Measurements from ENCODE around the gene FILIP1.

FILIP1 gene

GRCh38 chr6:75329703-75330102 lies 163.9 kb downstream of the FILIP1 start:
- FAIRE-seq = no peak

- FAIRE-seq = no peak
Measured at GRCh38 chr6:75327807-75328206, 165.8 kb downstream of the FILIP1 start.

DNA sequence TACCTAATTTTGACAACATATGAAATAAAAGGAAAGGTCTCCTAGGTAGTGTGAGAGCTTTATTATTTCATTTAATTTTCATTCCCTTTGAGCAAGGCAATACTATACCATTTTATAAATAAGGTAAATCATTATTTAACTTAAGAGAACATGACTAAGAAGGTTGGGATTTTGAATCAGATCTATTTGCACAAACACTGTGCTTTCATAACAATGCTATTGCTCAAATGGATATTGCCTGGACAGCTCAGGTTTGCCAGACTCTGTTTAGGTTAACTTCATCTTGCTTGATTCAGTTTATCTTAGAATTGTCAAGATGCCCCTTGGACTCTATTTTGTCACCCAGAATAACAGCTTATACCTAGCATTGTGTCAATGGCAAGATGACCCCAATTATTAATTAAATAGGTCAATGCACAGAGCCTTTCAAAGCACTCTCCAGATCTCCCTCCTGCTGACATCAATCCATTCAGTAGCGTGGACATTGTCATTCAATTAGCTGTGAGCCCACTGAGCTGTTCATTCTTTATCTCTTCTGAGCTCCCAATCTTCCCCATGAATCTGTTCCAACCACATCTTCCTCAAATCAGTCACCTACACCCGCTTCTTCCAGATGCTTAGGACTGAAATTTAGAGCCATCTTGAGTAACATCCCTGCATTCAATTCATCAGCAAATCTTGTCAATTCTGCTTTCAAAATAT lies 166.9 kb downstream of the FILIP1 start:
- no peak for FAIRE-seq

- FAIRE-seq = no peak
Measured at GRCh38 chr6:75318900-75319299, 174.7 kb downstream of the FILIP1 start.

GRCh38 chr6:75317503-75318206 lies 175.9 kb downstream of the FILIP1 start:
- FAIRE-seq = no peak

- FAIRE-seq = no peak
Measured at GRCh38 chr6:75315978-75316377, 177.6 kb downstream of the FILIP1 start.

GRCh38 chr6:75308250-75308988 lies 185.2 kb downstream of the FILIP1 start:
- FAIRE-seq = no peak

DNA sequence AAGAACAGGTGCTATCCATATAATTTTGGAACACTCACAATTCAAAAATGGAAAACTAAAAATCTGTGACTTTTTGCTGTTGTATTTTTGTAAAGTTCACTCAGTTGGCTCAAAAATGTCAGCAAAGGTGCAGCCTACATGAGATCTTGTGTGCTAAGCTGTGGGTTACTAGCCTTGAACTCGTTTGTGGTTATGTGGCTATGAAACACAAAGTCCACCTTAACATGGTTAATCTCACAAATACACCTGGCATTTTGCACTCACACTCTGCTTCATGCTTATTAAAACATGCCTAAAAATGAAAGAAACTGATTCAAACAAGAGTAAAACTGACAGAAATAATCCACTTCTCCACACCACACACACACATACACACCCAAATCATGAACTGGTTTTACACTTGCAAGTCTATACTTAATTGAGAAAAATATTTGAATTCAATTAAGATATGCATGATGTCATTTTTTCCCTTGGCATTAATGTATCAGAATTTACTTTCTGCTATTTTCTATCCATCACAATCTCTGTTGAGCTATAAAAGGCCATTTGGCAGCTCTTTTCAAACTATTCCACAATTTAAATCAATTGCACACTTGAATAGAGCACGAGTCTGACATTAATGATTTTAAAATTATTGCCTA lies 186.1 kb downstream of the FILIP1 start:
- no peak for FAIRE-seq

- no peak for FAIRE-seq
Measured at GRCh38 chr6:75306064-75306463, 187.5 kb downstream of the FILIP1 start.

GRCh38 chr6:75305573-75305972 lies 188.0 kb downstream of the FILIP1 start:
- no peak for FAIRE-seq

DNA sequence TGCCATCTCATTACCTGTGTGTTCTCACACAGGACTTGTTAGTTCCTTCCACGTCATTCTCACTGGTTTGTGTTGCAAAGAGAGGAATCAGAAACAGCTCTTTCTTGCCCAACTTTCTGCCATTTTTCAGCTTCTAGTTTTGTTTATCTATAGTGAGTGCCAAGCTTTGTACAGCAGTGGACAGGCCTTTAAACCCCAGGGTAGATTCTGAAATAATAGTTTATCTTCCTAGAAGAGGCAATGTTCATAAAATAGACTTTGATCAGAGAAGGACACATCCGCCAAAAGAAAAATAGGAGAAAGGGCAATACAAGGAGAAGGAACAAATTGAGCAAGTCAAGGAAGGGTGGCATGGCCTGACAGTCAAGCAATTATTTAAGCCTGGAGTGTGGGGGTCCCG lies 191.3 kb downstream of the FILIP1 start:
- no peak for FAIRE-seq

GRCh38 chr6:75301537-75301936 lies 192.1 kb downstream of the FILIP1 start:
- FAIRE-seq = no peak

DNA sequence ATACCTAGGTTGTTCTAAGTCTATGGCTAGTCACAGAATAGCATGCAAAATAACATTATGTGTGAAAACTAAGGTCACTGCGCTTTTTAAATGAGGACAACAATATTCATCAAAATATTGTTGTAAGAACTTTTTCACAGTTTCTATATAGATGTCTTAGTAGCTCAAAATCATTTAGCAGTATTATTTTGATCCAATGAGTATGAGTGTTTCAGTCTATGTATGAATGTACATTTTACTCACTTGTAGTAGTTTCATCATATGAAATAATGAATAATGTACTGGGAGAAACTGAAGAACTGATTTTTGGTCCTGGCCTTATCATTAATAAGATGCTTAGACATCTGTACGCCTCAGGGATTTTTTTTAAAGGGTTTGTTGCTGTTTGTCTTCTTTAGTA lies 192.5 kb downstream of the FILIP1 start:
- no peak for FAIRE-seq

- no peak for FAIRE-seq
Measured at GRCh38 chr6:75300531-75300855, 193.1 kb downstream of the FILIP1 start.

DNA sequence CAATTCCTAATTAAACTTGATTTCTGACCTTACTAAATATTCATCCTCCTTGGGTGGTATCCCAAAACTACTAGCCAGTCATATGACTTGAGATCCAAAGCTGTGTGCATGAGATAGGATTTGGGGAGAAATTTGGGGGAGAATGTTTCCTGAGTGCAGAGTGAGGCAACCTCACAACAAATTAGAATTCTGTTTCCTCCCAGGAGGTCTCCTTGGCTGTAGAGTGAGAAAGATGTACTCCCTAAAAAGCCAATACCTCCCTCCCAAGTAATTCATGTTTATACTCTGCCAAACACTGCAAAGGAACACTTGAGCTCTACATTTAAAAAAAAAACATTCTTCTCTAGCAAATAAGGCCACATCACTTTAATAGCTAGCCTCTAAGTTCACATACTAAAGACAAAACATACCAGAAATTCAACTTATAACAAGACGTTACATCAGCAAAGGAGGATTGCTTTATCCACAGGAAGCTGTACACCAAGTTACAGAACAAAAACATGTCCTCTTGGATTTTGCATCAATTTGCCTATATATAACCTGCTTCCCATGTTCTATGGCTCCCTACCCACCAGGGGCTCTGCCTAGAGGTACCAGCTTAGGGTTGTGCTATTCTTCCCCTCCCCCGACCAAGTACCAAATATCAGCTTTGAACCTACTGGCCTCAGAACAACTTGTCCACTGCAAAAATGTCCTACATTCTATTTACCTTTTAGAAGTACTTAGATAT lies 193.6 kb downstream of the FILIP1 start:
- no peak for FAIRE-seq

DNA sequence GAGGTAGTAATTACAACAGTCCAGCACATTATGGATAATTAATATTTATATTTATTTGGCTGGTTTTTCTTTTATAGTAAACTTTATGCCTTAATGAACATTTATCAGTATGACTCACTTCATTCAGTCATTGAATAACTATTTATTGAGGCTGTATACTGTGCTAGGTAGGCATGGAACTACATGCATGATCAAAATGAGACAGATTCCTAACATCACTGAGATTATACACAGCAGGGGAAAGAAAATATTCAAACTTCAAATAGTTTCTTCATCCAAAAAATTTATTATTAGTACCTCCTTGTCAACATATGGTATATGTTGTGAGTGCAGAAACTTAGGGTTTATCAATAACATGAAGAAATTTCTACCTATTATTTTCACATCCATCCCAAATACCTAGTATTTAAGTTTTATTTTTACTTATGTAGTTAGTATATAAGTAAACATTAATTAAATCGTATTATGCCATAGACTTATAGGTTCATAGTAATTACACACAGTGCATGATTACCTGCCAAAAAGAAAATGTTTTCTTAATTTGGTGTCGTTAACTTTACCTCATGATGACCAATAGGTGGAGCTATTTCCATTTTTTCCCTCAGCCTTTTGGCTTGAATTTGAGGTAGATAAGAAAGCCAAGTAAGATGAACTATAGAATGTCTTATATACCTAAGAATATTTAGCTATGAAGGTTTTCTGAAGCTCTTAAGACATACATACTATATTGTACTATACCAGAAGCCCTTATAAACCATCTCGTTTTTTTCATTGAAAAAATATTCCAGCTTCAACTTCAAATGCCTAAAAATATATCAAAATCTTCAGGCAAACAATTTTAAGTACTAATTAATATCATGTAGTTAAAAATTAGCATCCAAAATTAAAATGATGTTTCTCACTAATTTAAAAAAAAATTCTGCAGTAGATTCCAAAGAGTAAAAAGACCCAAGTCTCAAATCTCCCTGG lies 196.5 kb downstream of the FILIP1 start:
- FAIRE-seq = peak; percentile 97

DNA sequence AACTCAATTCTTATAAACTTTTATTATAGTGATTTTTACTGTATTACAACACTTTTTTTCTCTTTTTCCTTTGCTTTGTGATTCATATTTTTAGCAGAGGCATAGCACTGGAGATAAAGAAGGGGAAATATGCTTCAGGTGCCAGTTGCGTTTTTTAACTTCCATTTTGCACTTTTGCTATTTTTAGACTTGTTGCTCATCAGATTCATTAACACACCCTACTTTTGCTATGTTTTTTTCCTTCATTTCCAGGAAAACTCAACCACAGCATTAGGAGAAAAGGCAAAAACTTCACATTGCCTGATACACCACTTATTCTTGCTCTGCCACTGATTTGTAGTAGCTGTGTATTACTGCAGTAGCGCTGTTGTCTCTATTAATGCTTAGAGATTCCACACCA lies 201.0 kb downstream of the FILIP1 start:
- no peak for FAIRE-seq

DNA sequence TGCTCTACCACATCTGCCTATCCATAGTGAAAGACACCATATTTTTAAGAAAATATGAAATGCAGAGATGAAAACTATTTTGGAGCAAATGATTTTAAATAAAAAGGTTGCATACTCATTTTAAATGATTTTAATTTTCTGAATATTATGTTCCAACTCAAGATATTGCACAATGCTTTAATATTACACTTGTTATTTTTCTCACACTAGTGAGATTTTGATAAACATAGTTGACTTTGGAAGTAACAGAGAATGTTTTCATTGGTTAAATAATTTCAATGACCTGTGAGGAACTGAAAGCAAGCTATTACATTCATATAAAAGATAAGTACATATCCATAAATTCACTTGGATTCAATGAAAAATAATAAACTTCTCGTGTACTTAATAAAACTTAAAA lies 201.9 kb downstream of the FILIP1 start:
- no peak for FAIRE-seq

DNA sequence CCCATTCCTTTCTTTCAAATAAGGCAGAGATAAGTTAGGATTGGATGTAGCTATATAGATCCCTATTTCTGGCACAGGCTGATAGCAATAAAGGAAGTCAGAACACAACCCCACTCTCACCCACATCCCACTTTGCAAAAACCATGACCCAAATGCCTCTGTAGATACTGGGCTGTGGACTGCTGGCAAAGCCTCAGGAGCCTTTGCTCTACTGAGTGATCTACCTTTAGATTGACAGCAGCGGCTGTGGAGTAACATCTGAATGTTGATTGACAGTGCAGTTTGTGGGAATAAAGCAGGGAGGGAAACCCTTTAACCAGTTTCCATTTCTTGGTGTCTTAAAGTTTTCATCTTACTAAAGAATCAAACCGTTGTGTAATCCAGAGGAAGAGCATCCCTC lies 202.3 kb downstream of the FILIP1 start:
- FAIRE-seq = no peak

DNA sequence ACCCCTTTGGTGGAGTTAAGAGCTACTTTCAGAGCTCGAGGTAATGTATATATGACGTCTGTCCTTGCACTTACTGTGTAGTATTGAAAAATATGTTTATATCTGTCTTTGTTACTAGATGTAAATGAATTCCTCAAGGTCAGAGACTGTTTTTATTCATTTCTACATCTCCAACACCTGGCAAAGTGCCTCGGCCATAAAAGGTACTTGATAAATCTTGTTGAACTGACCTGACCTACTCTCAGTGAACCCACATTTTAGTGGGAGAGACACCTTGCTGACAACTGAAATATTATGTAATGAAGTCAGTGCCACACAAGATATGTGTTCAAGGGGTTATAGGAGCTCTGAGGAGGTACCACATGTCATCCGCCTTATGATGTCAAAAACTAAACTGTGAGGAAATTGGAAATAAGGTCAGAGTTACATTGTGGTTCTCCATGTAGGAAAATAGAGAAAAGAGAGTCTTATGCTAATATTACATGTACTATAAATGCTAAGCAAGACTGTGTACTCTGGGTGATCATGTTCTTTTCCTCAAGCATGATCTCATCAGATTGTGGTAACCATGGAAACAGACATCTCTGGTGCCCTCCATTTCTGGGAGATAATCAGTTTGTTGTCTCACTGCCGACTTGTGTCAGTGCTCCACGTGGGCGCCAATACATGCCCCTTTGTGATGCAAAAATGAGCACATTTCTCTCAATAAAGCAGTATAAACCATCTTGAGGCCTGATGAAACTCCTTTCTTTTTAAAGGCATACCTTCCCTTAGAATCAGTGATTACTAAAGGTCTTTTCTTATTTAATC lies 203.3 kb downstream of the FILIP1 start:
- FAIRE-seq = no peak

- FAIRE-seq = no peak
Measured at GRCh38 chr6:75288023-75288422, 205.6 kb downstream of the FILIP1 start.

Data from colon (tissue), 2 donors.